K562 (cell line): Measurements from ENCODE around the gene HRCT1. TPM values are rescaled to one million over a fixed set of nuclear protein-coding genes. Genes with fewer than 3 reads are reported as not detected.

Experiments used
- ATAC-seq: fragments of 200-7000 bp; cut with Tn5 transposase; 3 replicates; pipeline ENCODE4 v1.9.1; 2020; ENCODE audit warnings: moderate library complexity
- BruUV-seq: library from RNA; stranded (reverse); fragments of 400-500 nt; replicated peaks from 2 replicates; lab custom pipeline; 2021; lab: Mats Ljungman, UMichigan
- CTCF ChIA-PET: fragments of 300-600 bp; formaldehyde crosslinking; extraction: SDS; loops from one replicate; lab custom pipeline; 2021; ENCODE audit warnings: low intra/inter-chr PET ratio; lab: Yijun Ruan, JAX
- POLR2A ChIA-PET: fragments of 300-600, 350-650 bp; sonication (Branson Sonifier 250); formaldehyde crosslinking; extraction: SDS; loops from one replicate; lab custom pipeline; 2021; ENCODE audit warnings: antibody characterized with exemption, inconsistent platforms; lab: Yijun Ruan, JAX
- DNase-seq, 4 experiments: peaks; one replicate each; pipeline versions ENCODE4 v3.0.0 to v3.0.0-alpha.2; 2011 to 2018; ENCODE audit warnings: low spot score in 3 of 4, mixed read lengths in 3 of 4; ENCODE audit errors: extremely low read depth in 1 of 4
- FAIRE-seq: peaks from 2 replicates; lab custom pipeline; 2011; peaks lifted over from hg19 to GRCh38; lab: Jason Lieb, UNC
- H2AFZ ChIP-seq: 2 replicates; pipeline ENCODE4 v1.6.0; 2011; ENCODE audit warnings: low read depth, low read length, control low read depth, inconsistent platforms
- H3K27ac ChIP-seq: fragments of 200-600 bp; 3 replicates; pipeline ENCODE4 v1.8.0; 2011; ENCODE audit warnings: low read depth, mild to moderate bottlenecking, control low read depth, inconsistent platforms, low read length, moderate library complexity, mixed read lengths; ENCODE audit errors: extremely low read depth
- H3K27me3 ChIP-seq, 2 experiments: fragments of 300-600 bp in 1 of 2; 2 replicates in 1 of 2; 3 replicates in 1 of 2; pipeline versions ENCODE4 v1.6.0 to v1.8.0; 2011; ENCODE audit warnings: inconsistent platforms in 2 of 2, low read length in 2 of 2, mild to moderate bottlenecking in 1 of 2, mixed read lengths in 1 of 2, moderate library complexity in 1 of 2; ENCODE audit not compliant: control insufficient read depth in 2 of 2, insufficient read depth in 2 of 2
- H3K36me3 ChIP-seq: fragments of 300-600 bp; 3 replicates; pipeline ENCODE4 v1.8.0; 2011; ENCODE audit warnings: mild to moderate bottlenecking, low read length, inconsistent platforms; ENCODE audit not compliant: control insufficient read depth, insufficient read depth
- H3K4me1 ChIP-seq, 2 experiments: fragments of 200-600 bp in 1 of 2; replicated peaks in 1 of 2; 2 replicates in 1 of 2; 3 replicates in 1 of 2; pipeline versions ENCODE4 v1.5.1 to v1.8.0; 2011; ENCODE audit warnings: inconsistent platforms in 2 of 2, low read length in 2 of 2, mild to moderate bottlenecking in 1 of 2, mixed read lengths in 1 of 2, moderate library complexity in 1 of 2; ENCODE audit not compliant: control insufficient read depth in 2 of 2, insufficient read depth in 2 of 2
- H3K4me2 ChIP-seq: 2 replicates; pipeline ENCODE4 v1.6.1; 2011; ENCODE audit warnings: low read length, control low read depth, inconsistent platforms, mixed read lengths; ENCODE audit not compliant: insufficient read depth
- H3K4me3 ChIP-seq: fragments of 200-600 bp; sonication (generic), shearing (Covaris generic); 2 replicates; pipeline ENCODE4 v1.5.1; 2016; ENCODE audit warnings: control low read depth, inconsistent platforms
- H3K79me2 ChIP-seq: fragments of 200-600 bp; 3 replicates; pipeline ENCODE4 v1.8.0; 2011; ENCODE audit warnings: low read length, inconsistent platforms; ENCODE audit not compliant: control insufficient read depth, insufficient read depth
- H3K9ac ChIP-seq, 2 experiments: 2 replicates each; pipeline versions ENCODE4 v1.6.0 to v1.6.1; 2011; ENCODE audit warnings: low read depth in 2 of 2, low read length in 2 of 2, control low read depth in 1 of 2, inconsistent platforms in 1 of 2, mild to moderate bottlenecking in 1 of 2, mixed read lengths in 1 of 2; ENCODE audit not compliant: insufficient read depth in 1 of 2
- H3K9me1 ChIP-seq: one replicate; pipeline ENCODE4 v1.6.0; 2011; ENCODE audit warnings: inconsistent platforms, mild to moderate bottlenecking, low read length, moderate library complexity; ENCODE audit not compliant: control insufficient read depth, insufficient read depth
- H3K9me3 ChIP-seq: replicated peaks from 2 replicates; pipeline ENCODE4 v1.5.1; 2011; ENCODE audit warnings: low read depth, low read length, inconsistent platforms; ENCODE audit not compliant: control insufficient read depth, insufficient read depth
- H4K20me1 ChIP-seq: replicated peaks from 2 replicates; pipeline ENCODE4 v1.6.1; 2011; ENCODE audit warnings: low read length, inconsistent platforms, mixed read lengths; ENCODE audit not compliant: control insufficient read depth, insufficient read depth
- ADNP ChIP-seq: fragments of 200-800 bp; sonication (Bioruptor generic); IDR thresholded peaks from 2 replicates; pipeline ENCODE4 v1.6.1; 2016; ENCODE audit warnings: missing genetic modification characterization, missing compliant biosample characterization
- ATF1 ChIP-seq, 2 experiments: fragments of 450-650 bp in 1 of 2; IDR thresholded peaks; 2 replicates each; pipeline ENCODE4 v1.6.1; 2016; ENCODE audit warnings: missing compliant biosample characterization in 1 of 2, missing genetic modification characterization in 1 of 2
- CBFA2T2 ChIP-seq: fragments of 450-650 bp; conservative IDR thresholded peaks from 2 replicates; pipeline ENCODE4 v1.6.1; 2017; ENCODE audit warnings: mild to moderate bottlenecking
- CSDE1 ChIP-seq, 2 experiments: fragments of 450-650 bp; IDR thresholded peaks; 2 replicates each; pipeline ENCODE4 v1.6.1; 2016; ENCODE audit warnings: mild to moderate bottlenecking in 1 of 2
- ETS2 ChIP-seq: IDR thresholded peaks from 2 replicates; pipeline ENCODE4 v1.6.1; 2016; ENCODE audit warnings: borderline replicate concordance, missing genetic modification characterization, mild to moderate bottlenecking, moderate library complexity, missing compliant biosample characterization; ENCODE audit not compliant: poor library complexity, severe bottlenecking
- FOS ChIP-seq: IDR thresholded peaks from 3 replicates; pipeline ENCODE4 v1.6.1; 2011; ENCODE audit not compliant: insufficient read length; ENCODE audit errors: extremely low read depth
- NR1H2 ChIP-seq: sonication (generic); formaldehyde crosslinking; IDR thresholded peaks from 2 replicates; pipeline ENCODE4 v1.4.0; 2020; ENCODE audit warnings: mild to moderate bottlenecking, missing genetic modification reagents
- PPARD ChIP-seq: fragments of 250-450 bp; sonication (Bioruptor Pico); IDR thresholded peaks from 2 replicates; pipeline ENCODE4 v1.8.0; 2022; ENCODE audit warnings: inconsistent platforms, mild to moderate bottlenecking, moderate library complexity
- RFX5 ChIP-seq: IDR thresholded peaks from 2 replicates; pipeline ENCODE4 v1.6.1; 2011; ENCODE audit warnings: low read depth, mild to moderate bottlenecking, improper control_type of control experiment, low read length
- RNF2 ChIP-seq: sonication (generic); IDR thresholded peaks from 2 replicates; pipeline ENCODE4 v1.6.1; 2016
- ZC3H4 ChIP-seq: sonication (generic); formaldehyde crosslinking; IDR thresholded peaks from 2 replicates; pipeline ENCODE4 v1.9.0; 2021; ENCODE audit warnings: missing genetic modification reagents, borderline replicate concordance
- ZFP1 ChIP-seq: fragments of 450-650 bp; formaldehyde crosslinking; IDR thresholded peaks from 2 replicates; pipeline ENCODE4 v1.4.0; 2020; ENCODE audit warnings: mild to moderate bottlenecking, mixed read lengths
- ZNF134 ChIP-seq: fragments of 250-450 bp; sonication (Bioruptor Pico); conservative IDR thresholded peaks from 2 replicates; pipeline ENCODE4 v1.4.0; 2020
- ZNF347 ChIP-seq: fragments of 450-650 bp; formaldehyde crosslinking; IDR thresholded peaks from 2 replicates; pipeline ENCODE4 v1.4.0; 2020; ENCODE audit warnings: low read depth, mild to moderate bottlenecking, moderate library complexity
- ZNF445 ChIP-seq: fragments of 250-450 bp; sonication (Bioruptor Pico); IDR thresholded peaks from 2 replicates; pipeline ENCODE4 v1.4.0; 2020; ENCODE audit warnings: low read depth, mild to moderate bottlenecking, moderate library complexity
- WGBS: fragments of 100-300 bp; shearing (Covaris generic); methylation state at CpG from one replicate; pipeline ENCODE4 v1.1.6; 2016; ENCODE audit warnings: low coverage, mixed read lengths; ENCODE audit not compliant: insufficient coverage; ENCODE audit errors: missing lambda C conversion rate; 5-methylcytosine and 5-hydroxymethylcytosine counted together
- in situ Hi-C: fragments of 300-500 bp; cut with MboI; formaldehyde crosslinking; loops from 4 replicates; pipeline ENCODE4 v1.15.0; 2018; ENCODE audit warnings: inconsistent platforms, mixed read lengths
- intact Hi-C: fragments of 100-400 bp; cut with micrococcal nuclease; formaldehyde crosslinking; loops from 2 replicates; pipeline ENCODE4 v1.14.2; 2022
- polyA plus RNA-seq, 8 experiments: library from polyadenylated mRNA; depleted of rRNA in 4 of 8; stranded (reverse) in 5 of 8; unstranded in 3 of 8; fragments of >200 nt; fragmentation: Nextera tagmentation in 2 of 8; fragmentation: Illumina TruSeq in 1 of 8; extraction: Ambion mirVana in 2 of 8; extraction: Trizol in 1 of 8; gene quantifications; 2 replicates each; pipeline versions ENCODE4 v1.2.1 to v1.2.3, GENCODE V29; 2011 to 2014; ENCODE audit warnings: inconsistent platforms in 1 of 8, missing spikeins in 1 of 8
- total RNA-seq, 7 experiments: library from RNA; depleted of rRNA in 6 of 7; stranded (reverse); fragments of >200 nt in 6 of 7; fragmentation: Illumina TruSeq in 2 of 7; extraction: Trizol in 2 of 7; gene quantifications; 2 replicates each; pipeline versions ENCODE4 v1.2.1 to v1.2.3, GENCODE V29; 2011 to 2021; ENCODE audit warnings: low replicate concordance in 1 of 7
- TF ChIP-seq, protein P1 (sequence below): IDR thresholded peaks from 2 replicates; pipeline ENCODE4 v1.6.1; 2012; ENCODE audit warnings: low read depth, low read length, improper control_type of control experiment, borderline replicate concordance
- TF ChIP-seq, protein P2 (sequence below): sonication (generic); formaldehyde crosslinking; IDR thresholded peaks from 2 replicates; pipeline ENCODE4 v1.8.1; 2023; ENCODE audit warnings: mild to moderate bottlenecking, missing genetic modification reagents, moderate library complexity
- TF ChIP-seq, protein P3 (sequence below): fragments of 200-400 bp; formaldehyde crosslinking; IDR thresholded peaks from 2 replicates; pipeline ENCODE4 v1.6.1; 2017; ENCODE audit warnings: mild to moderate bottlenecking, low read depth, low read length, moderate library complexity

Gene HRCT1
- total and polyA plus RNA-seq, 9 of the 15 experiments (the other 6 are each of a cell fraction or from before 2014, with no cell fraction given) = 0.40 TPM; not detected in 8

DNA sequence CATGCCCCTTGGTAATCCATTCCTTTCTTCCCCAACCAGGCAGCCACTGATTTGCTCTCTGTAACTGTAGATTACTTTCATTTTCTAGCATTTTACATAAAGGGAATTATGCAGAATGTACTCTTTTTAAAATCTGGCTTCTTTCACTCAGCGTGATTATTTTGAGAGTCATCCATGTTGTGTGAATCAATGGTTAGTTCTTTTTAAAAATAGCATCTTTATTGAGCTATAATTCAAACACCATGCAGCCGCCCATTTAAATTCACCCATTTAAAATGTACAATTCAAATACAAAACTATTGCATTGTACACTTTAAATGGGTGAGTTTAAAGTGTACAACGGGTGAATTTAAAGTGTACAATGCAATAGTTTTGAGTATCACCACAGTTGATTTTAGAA is 33.5 kb upstream of the HRCT1 start:
- ATAC-seq (no peak), FAIRE-seq (no peak), DNase-seq (no peak)
- peaks cover 2 to 20% of the 10 kb centered on the region in 2 experiments; a peak in 3 of 5 replicates for H3K27me3 ChIP-seq
- ChIA-PET POLR2A (interaction anchor here (0.6 kb wide), 1 partner anchor 14 kb away, joined by 3 read pairs; no protein-coding TSS in a partner anchor), CTCF (no interaction called here)
- in situ Hi-C loops (no loop called here), intact Hi-C loops (no loop called here)
- H2AFZ ChIP-seq = no peak overlapping the region
- no peaks in the 10 kb centered on the region for H3K79me2 ChIP-seq
- H3K9me3 ChIP-seq = no peaks in the 10 kb centered on the region
- H3K9ac ChIP-seq = no peak overlapping the region
- WGBS = 0% methylated on average over 3 of the region's 3 CpGs
- BruUV-seq = no TSS peak
- no peaks in the 10 kb centered on the region for H3K9me1 ChIP-seq
- H3K36me3 ChIP-seq = no peaks in the 10 kb centered on the region
- H3K27ac ChIP-seq = no peak overlapping the region
- no peaks in the 10 kb centered on the region for H4K20me1 ChIP-seq
- no peak overlapping the region for H3K4me2 ChIP-seq
- no peak overlapping the region for H3K4me3 ChIP-seq
- peaks cover 0 to 5% of the 10 kb centered on the region in 2 experiments; a peak in 2 of 5 replicates for H3K4me1 ChIP-seq
- TF ChIP-seq PPARD (CRISPR knock-in tag) (no peak), ZC3H4 (CRISPR knock-in tag) (no peak), NR1H2 (CRISPR knock-in tag) (no peak), FOS (no peak), ZFP1 (CRISPR knock-in tag) (no peak), ZNF347 (CRISPR knock-in tag) (no peak), CSDE1 (IDR thresholded peaks at IDR 0.05) (no peak), RNF2 (no peak), ZNF134 (CRISPR knock-in tag) (no peak), ETS2 (tag) (no peak), ATF1 (CRISPR knock-in tag; IDR thresholded peaks at IDR 0.05) (no peak), ATF1 (tag; IDR thresholded peaks at IDR 0.05) (no peak), ADNP (tag) (no peak), RFX5 (no peak), CBFA2T2 (no peak), ZNF445 (CRISPR knock-in tag) (no peak)
- TF ChIP-seq, protein P1, sequence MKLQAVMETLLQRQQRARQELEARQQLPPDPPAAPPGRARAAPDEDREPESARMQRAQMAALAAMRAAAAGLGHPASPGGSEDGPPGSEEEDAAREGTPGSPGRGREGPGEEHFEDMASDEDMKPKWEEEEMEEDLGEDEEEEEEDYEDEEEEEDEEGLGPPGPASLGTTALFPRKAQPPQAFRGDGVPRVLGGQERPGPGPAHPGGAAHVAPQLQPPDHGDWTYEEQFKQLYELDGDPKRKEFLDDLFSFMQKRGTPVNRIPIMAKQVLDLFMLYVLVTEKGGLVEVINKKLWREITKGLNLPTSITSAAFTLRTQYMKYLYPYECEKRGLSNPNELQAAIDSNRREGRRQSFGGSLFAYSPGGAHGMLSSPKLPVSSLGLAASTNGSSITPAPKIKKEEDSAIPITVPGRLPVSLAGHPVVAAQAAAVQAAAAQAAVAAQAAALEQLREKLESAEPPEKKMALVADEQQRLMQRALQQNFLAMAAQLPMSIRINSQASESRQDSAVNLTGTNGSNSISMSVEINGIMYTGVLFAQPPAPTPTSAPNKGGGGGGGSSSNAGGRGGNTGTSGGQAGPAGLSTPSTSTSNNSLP = no peak
- TF ChIP-seq, protein P2, sequence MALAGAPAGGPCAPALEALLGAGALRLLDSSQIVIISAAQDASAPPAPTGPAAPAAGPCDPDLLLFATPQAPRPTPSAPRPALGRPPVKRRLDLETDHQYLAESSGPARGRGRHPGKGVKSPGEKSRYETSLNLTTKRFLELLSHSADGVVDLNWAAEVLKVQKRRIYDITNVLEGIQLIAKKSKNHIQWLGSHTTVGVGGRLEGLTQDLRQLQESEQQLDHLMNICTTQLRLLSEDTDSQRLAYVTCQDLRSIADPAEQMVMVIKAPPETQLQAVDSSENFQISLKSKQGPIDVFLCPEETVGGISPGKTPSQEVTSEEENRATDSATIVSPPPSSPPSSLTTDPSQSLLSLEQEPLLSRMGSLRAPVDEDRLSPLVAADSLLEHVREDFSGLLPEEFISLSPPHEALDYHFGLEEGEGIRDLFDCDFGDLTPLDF (CRISPR knock-in tag) = no peak
- TF ChIP-seq, protein P3, sequence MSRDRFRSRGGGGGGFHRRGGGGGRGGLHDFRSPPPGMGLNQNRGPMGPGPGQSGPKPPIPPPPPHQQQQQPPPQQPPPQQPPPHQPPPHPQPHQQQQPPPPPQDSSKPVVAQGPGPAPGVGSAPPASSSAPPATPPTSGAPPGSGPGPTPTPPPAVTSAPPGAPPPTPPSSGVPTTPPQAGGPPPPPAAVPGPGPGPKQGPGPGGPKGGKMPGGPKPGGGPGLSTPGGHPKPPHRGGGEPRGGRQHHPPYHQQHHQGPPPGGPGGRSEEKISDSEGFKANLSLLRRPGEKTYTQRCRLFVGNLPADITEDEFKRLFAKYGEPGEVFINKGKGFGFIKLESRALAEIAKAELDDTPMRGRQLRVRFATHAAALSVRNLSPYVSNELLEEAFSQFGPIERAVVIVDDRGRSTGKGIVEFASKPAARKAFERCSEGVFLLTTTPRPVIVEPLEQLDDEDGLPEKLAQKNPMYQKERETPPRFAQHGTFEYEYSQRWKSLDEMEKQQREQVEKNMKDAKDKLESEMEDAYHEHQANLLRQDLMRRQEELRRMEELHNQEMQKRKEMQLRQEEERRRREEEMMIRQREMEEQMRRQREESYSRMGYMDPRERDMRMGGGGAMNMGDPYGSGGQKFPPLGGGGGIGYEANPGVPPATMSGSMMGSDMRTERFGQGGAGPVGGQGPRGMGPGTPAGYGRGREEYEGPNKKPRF = no peak
